Stimulated activated CD8-positive, alpha-beta memory T cell treated with anti-CD3 and anti-CD28 coated beads, Interleukin-4, amount 100 ng/mL, for 24 hours (primary cell): ENCODE data around the gene GPI.

Experiments used
- DNase-seq: peaks from one replicate; pipeline ENCODE4 v3.0.0-alpha.2; 2020; ENCODE audit warnings: low read depth

Gene GPI

GRCh38 chr19:34341935-34342680, 22.9 kb upstream of the GPI start:
- no peak for DNase-seq

- no peak for DNase-seq
Observed at GRCh38 chr19:34343751-34344150, 21.2 kb upstream of the GPI start.

GRCh38 chr19:34345947-34346351, 19.0 kb upstream of the GPI start:
- DNase-seq = peak; percentile 56

GRCh38 chr19:34347561-34348165, 17.3 kb upstream of the GPI start:
- no peak for DNase-seq

- DNase-seq = no peak
Observed at GRCh38 chr19:34348899-34349487, 16.0 kb upstream of the GPI start.

GRCh38 chr19:34350161-34350561, 14.8 kb upstream of the GPI start:
- peak; percentile 41 for DNase-seq

GRCh38 chr19:34351382-34351826, 13.6 kb upstream of the GPI start:
- DNase-seq = no peak

GRCh38 chr19:34353546-34353945, 11.4 kb upstream of the GPI start:
- DNase-seq = no peak

- no peak for DNase-seq
Observed at GRCh38 chr19:34355201-34355600, 9.8 kb upstream of the GPI start.

- DNase-seq = no peak
Observed at GRCh38 chr19:34356875-34357274, 8.1 kb upstream of the GPI start.

- no peak for DNase-seq
Observed at GRCh38 chr19:34357431-34357830, 7.6 kb upstream of the GPI start.

- peak; percentile 95 for DNase-seq
Observed at GRCh38 chr19:34359140-34359953, 5.6 kb upstream of the GPI start.

GRCh38 chr19:34359954-34360315, 5.1 kb upstream of the GPI start:
- no peak for DNase-seq

- DNase-seq = no peak
Observed at GRCh38 chr19:34360354-34360909, 4.6 kb upstream of the GPI start.

GRCh38 chr19:34362679-34363069, 2.3 kb upstream of the GPI start:
- DNase-seq = no peak

GRCh38 chr19:34363094-34363493, 1.9 kb upstream of the GPI start:
- DNase-seq = no peak

GRCh38 chr19:34363930-34364329, 1.1 kb upstream of the GPI start:
- DNase-seq = no peak

GRCh38 chr19:34364462-34364829, 550 bp upstream of the GPI start:
- DNase-seq = no peak

- no peak for DNase-seq
Observed at GRCh38 chr19:34365463-34366401, 736 bp downstream of the GPI start.

GRCh38 chr19:34366738-34367623, 2.0 kb downstream of the GPI start:
- DNase-seq = no peak
